A673 (cell line): Measurements from ENCODE around the gene KCNE4.

Experiments
- CTCF ChIP-seq: fragments of 300-800, 200-600 bp; sonication (generic); conservative IDR thresholded peaks from 2 replicates; pipeline ENCODE4 v1.5.1; 2017; ENCODE audit warnings: low read depth, mild to moderate bottlenecking, antibody characterized with exemption, low read length, moderate library complexity, mixed read lengths
- EZH2 ChIP-seq: fragments of 200-600 bp; sonication (generic); IDR thresholded peaks from 2 replicates; pipeline ENCODE4 v1.6.1; 2017; ENCODE audit warnings: borderline replicate concordance, low read depth, mild to moderate bottlenecking, mixed read lengths, antibody characterized with exemption, low read length; ENCODE audit not compliant: poor library complexity, severe bottlenecking

GRCh38 chr2:223069988-223070387 is 18.0 kb downstream of the KCNE4 start:
- TF ChIP-seq CTCF (no peak), EZH2 (no peak)
